Measurements from ENCODE around the gene TTYH1. TPM values are rescaled to one million over a fixed set of nuclear protein-coding genes. Genes with fewer than 3 reads are reported as not detected.

The TTYH1 gene
- total and polyA plus RNA-seq, 2 of the 8 experiments (the other 6 are each of a cell fraction or from before 2014, with no cell fraction given): 26.7 to 46.5 TPM

DNA sequence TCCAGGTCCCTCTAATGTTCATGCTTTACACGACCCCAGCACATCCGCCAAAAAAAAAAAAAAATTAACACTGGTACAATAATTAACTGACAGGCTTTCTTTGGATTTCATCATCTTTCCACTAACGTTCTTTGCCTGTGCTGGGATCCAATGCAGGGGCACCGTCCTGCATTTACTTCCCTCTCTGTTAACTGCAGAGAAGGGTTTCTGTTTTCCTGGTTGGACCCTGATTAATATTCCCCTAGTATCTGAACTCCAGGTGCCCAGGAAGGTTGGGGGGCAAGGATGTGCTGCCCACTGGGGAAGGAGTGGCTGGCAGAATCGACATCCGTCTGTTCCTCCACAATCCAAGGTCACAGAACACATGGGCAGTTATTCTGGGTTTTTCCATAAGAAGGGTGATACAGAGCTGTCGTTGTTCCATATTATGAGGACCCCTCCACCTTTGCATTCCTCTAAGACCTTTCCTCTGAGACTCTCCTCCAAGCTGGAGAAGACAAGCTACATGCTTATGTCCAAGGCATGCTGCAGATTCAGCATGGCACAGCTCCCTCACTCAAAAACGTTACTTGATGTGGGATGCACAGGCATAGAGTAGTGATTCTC, 46.1 kb upstream of the TTYH1 start:
- H4K91ac ChIP-seq (replicated peaks; ENCODE audit: insufficient read length, low read length): no peak overlapping the region
- no peaks in the 10 kb centered on the region for H3K36me3 ChIP-seq (ENCODE audit: control insufficient read depth in 2 of 4, insufficient read depth in 4 of 4, low read length in 3 of 4)
- no peak overlapping the region for H2AFZ ChIP-seq (ENCODE audit: low read length)
- peaks cover 0 to 3% (median 0%) of the 10 kb centered on the region in 4 experiments; a peak in 1 of 7 replicates for H3K4me1 ChIP-seq (replicated peaks in 1 of 4; ENCODE audit: control insufficient read depth in 3 of 4, insufficient read depth in 4 of 4, low read length in 3 of 4)
- no peak overlapping the region for H2BK120ac ChIP-seq (replicated peaks; ENCODE audit: low read depth, low read length)
- H3K4ac ChIP-seq (replicated peaks; ENCODE audit: insufficient read length, low read depth, low read length): no peak overlapping the region
- H3K79me2 ChIP-seq (ENCODE audit: control insufficient read depth in 1 of 2, insufficient read depth in 2 of 2, low read length in 2 of 2): no peaks in the 10 kb centered on the region
- H2AK5ac ChIP-seq (ENCODE audit: low read depth, low read length): no peak overlapping the region
- H2BK5ac ChIP-seq (ENCODE audit: low read depth, low read length): no peak overlapping the region
- no peak overlapping the region for H3K14ac ChIP-seq (ENCODE audit: insufficient read length)
- ChIA-PET POLR2A (ENCODE audit: partially characterized antibody) (no interaction called here), CTCF (ENCODE audit: partially characterized antibody) (interaction anchor here (1.1 to 6.1 kb wide), 2 partner anchors 12 to 21 kb away, joined by 3 to 39 read pairs; no protein-coding TSS in a partner anchor)
- no peaks in the 10 kb centered on the region for H3K27me3 ChIP-seq (replicated peaks in 1 of 4; ENCODE audit: control insufficient read depth in 3 of 4, extremely low read depth in 1 of 4, insufficient read depth in 3 of 4, low read length in 3 of 4)
- H3K18ac ChIP-seq (ENCODE audit: extremely low read depth, low read length): no peak overlapping the region
- H2BK15ac ChIP-seq (ENCODE audit: low read length): no peak overlapping the region
- no peak overlapping the region for H3K23ac ChIP-seq (ENCODE audit: insufficient read length)
- H3K4me3 ChIP-seq (ENCODE audit: extremely low read depth in 1 of 4, insufficient read depth in 2 of 4, low read depth in 3 of 4, low read length in 4 of 4): no peak overlapping the region
- no peaks in the 10 kb centered on the region for H3K23me2 ChIP-seq (ENCODE audit: low read depth, low read length)
- no peak overlapping the region for H3K27ac ChIP-seq (ENCODE audit: low read depth, low read length)
- H2BK20ac ChIP-seq (ENCODE audit: low read length): no peak overlapping the region
- H3K9me3 ChIP-seq (ENCODE audit: insufficient read depth in 2 of 2, low read depth in 1 of 2, low read length in 1 of 2): no peaks in the 10 kb centered on the region
- H3K79me1 ChIP-seq (ENCODE audit: low read depth, low read length): no peaks in the 10 kb centered on the region
- H3K9ac ChIP-seq (replicated peaks in 1 of 4; ENCODE audit: extremely low read depth in 1 of 4, low read depth in 3 of 4, low read length in 3 of 4): no peak overlapping the region
- H3K56ac ChIP-seq (replicated peaks; ENCODE audit: insufficient read length, low read depth, low read length): no peak overlapping the region
- no peak overlapping the region for H4K8ac ChIP-seq (ENCODE audit: extremely low read depth, insufficient read depth, low read length)
- 98% methylated on average over 8 of the region's 8 CpGs; no CpG with 5 or more reads in 1 of the 2 experiments for WGBS, 2 experiments (ENCODE audit: extremely low coverage in 1 of 2, insufficient coverage in 1 of 2, insufficient read length in 1 of 2, insufficient replicate concordance in 2 of 2, low coverage in 1 of 2, low lambda C conversion rate in 2 of 2, missing lambda C conversion rate in 1 of 2)
- 0 out of 2 replicates have a peak overlapping the region, but pooled peaks have one; percentile 75 for H2BK12ac ChIP-seq (ENCODE audit: low read depth, low read length)
- DNase-seq (ENCODE audit: low read depth in 1 of 2, low spot score in 2 of 2) (no peak), FAIRE-seq (no peak)
- no peaks in the 10 kb centered on the region for H4K20me1 ChIP-seq (replicated peaks in 1 of 2; ENCODE audit: control insufficient read depth in 1 of 2, insufficient read depth in 2 of 2, low read length in 2 of 2)
- H3K4me2 ChIP-seq (ENCODE audit: insufficient read depth in 1 of 2, low read depth in 2 of 2, low read length in 2 of 2): no peak overlapping the region
- no peak overlapping the region for H4K5ac ChIP-seq (ENCODE audit: insufficient read length, low read depth, low read length)
- TF ChIP-seq CHD1 (IDR thresholded peaks at IDR 0.05; ENCODE audit: low read depth, low read length) (no peak), SIX5 (IDR thresholded peaks at IDR 0.05; ENCODE audit: low read depth, low read length) (no peak), SIN3A (conservative IDR thresholded peaks at IDR 0.05 in 1 of 2, IDR thresholded peaks at IDR 0.05 in 1 of 2; ENCODE audit: low read depth in 1 of 2, low read length in 2 of 2) (no peak), NRF1 (IDR thresholded peaks at IDR 0.05; ENCODE audit: low read depth, low read length) (no peak), JUN (IDR thresholded peaks at IDR 0.05; ENCODE audit: low read depth, low read length) (no peak), YY1 (IDR thresholded peaks at IDR 0.05; ENCODE audit: low read depth, low read length) (no peak), KDM1A (IDR thresholded peaks at IDR 0.05; ENCODE audit: borderline replicate concordance, low read length) (no peak), SRF (IDR thresholded peaks at IDR 0.05; ENCODE audit: low read depth, low read length) (no peak), HDAC2 (IDR thresholded peaks at IDR 0.05; ENCODE audit: borderline replicate concordance in 1 of 2, low read depth in 2 of 2, low read length in 2 of 2) (no peak), TEAD4 (IDR thresholded peaks at IDR 0.05; ENCODE audit: low read depth, low read length) (no peak), CBX5 (IDR thresholded peaks at IDR 0.05; ENCODE audit: low read depth, low read length) (no peak)
- TF ChIP-seq, protein P1, sequence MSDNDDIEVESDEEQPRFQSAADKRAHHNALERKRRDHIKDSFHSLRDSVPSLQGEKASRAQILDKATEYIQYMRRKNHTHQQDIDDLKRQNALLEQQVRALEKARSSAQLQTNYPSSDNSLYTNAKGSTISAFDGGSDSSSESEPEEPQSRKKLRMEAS (IDR thresholded peaks at IDR 0.05): no peak
- TF ChIP-seq, protein P2, sequence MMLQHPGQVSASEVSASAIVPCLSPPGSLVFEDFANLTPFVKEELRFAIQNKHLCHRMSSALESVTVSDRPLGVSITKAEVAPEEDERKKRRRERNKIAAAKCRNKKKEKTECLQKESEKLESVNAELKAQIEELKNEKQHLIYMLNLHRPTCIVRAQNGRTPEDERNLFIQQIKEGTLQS (IDR thresholded peaks at IDR 0.05; ENCODE audit: insufficient read depth, low read depth, low read length): no peak

Data from H1 (cell line).